Measurements from ENCODE around the gene FOXR1.

FOXR1 gene

DNA sequence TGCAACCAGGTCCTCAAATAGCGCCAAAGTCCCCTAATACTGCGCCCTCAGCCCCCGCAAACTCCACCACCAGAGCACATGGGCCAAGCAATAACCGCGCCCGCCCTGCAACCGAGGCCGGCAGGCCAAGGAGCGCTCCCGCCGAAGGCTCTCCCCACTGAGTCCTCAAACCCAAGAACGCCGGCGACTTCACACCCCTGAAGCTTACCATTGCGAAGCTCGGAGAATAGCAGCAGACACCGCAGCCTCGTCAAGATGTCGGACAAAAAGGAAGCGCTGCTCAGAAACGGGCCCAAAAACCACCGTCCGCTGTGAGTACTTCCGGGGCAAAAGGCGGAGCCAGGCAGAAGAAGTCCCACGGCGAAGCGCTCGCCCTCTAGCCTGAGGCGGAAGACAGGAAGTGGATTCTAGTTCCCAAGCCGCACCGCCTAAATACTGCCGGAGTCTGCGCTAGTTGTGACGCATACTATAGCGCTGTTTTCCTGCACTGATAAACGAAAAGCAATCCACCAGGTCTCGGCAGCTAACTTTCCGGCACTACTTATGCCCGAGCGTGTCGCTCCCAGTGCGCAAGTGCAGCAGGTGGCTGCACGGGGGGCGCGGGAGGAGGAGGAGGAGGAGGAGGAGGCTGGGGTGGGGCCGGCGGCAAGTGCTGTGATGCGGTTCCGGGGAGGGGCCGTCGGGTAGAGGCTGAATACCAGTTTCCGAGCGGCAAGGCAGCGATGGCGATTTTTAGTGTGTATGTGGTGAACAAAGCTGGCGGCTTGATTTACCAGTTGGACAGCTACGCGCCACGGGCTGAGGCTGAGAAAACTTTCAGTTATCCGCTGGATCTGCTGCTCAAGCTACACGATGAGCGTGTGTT lies 46.7 kb downstream of the FOXR1 start, which contains the start of the genes RPS25 and TRAPPC4 (continued):
- TF ChIP-seq, protein P1, sequence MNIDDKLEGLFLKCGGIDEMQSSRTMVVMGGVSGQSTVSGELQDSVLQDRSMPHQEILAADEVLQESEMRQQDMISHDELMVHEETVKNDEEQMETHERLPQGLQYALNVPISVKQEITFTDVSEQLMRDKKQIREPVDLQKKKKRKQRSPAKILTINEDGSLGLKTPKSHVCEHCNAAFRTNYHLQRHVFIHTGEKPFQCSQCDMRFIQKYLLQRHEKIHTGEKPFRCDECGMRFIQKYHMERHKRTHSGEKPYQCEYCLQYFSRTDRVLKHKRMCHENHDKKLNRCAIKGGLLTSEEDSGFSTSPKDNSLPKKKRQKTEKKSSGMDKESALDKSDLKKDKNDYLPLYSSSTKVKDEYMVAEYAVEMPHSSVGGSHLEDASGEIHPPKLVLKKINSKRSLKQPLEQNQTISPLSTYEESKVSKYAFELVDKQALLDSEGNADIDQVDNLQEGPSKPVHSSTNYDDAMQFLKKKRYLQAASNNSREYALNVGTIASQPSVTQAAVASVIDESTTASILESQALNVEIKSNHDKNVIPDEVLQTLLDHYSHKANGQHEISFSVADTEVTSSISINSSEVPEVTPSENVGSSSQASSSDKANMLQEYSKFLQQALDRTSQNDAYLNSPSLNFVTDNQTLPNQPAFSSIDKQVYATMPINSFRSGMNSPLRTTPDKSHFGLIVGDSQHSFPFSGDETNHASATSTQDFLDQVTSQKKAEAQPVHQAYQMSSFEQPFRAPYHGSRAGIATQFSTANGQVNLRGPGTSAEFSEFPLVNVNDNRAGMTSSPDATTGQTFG (tag by site-specific recombination; IDR thresholded peaks at IDR 0.05; ENCODE audit: borderline replicate concordance): no peak
- TF ChIP-seq ZNF366 (tag by site-specific recombination; conservative IDR thresholded peaks at IDR 0.05) (no peak), ZNF624 (tag by site-specific recombination; IDR thresholded peaks at IDR 0.05) (no peak), GLIS2 (tag by site-specific recombination; IDR thresholded peaks at IDR 0.05) (peak; percentile 56), BCL11B (tag by site-specific recombination; IDR thresholded peaks at IDR 0.05; ENCODE audit: low read depth) (no peak)
- TF ChIP-seq, protein P2, sequence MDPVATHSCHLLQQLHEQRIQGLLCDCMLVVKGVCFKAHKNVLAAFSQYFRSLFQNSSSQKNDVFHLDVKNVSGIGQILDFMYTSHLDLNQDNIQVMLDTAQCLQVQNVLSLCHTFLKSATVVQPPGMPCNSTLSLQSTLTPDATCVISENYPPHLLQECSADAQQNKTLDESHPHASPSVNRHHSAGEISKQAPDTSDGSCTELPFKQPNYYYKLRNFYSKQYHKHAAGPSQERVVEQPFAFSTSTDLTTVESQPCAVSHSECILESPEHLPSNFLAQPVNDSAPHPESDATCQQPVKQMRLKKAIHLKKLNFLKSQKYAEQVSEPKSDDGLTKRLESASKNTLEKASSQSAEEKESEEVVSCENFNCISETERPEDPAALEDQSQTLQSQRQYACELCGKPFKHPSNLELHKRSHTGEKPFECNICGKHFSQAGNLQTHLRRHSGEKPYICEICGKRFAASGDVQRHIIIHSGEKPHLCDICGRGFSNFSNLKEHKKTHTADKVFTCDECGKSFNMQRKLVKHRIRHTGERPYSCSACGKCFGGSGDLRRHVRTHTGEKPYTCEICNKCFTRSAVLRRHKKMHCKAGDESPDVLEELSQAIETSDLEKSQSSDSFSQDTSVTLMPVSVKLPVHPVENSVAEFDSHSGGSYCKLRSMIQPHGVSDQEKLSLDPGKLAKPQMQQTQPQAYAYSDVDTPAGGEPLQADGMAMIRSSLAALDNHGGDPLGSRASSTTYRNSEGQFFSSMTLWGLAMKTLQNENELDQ (tag by site-specific recombination; IDR thresholded peaks at IDR 0.05; ENCODE audit: low read depth): no peak

DNA sequence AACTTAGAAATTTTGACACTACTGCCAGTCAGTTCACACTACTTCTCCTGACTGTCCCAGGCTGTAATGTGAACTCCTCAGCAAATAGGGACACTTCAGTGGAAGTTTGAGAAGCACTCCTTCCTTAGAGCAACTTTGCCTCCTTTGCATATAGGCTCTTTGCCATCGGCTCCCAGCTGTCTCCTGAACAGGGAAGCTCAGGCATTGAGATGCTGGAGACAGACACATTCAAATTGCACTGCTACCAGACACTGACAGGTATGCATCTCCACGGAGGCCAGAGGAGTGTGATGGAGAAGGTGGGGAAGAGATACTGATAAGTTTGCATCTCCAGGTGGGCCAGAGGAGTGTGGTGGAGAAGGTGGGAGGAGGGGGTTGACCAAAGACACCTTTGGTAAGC lies 48.4 kb downstream of the FOXR1 start:
- Histone ChIP-seq H3K4me3 (ENCODE audit: low read depth, low read length) (peak overlapping the region; percentile 63; the same call in 1 of the 2 replicates), H3K4me1 (ENCODE audit: control insufficient read depth, insufficient read depth, low read length) (no peaks in the 10 kb centered on the region), H3K9me3 (ENCODE audit: control insufficient read depth, insufficient read depth, low read depth, low read length) (no peaks in the 10 kb centered on the region), H3K27ac (ENCODE audit: extremely low read depth, low read depth, low read length) (no peak overlapping the region), H3K36me3 (ENCODE audit: control insufficient read depth in 2 of 2, insufficient read depth in 1 of 2, low read length in 2 of 2) (peaks cover 9 to 70% of the 10 kb centered on the region in 2 experiments; a peak in 2 of 3 replicates)
- TF ChIP-seq, protein P3, sequence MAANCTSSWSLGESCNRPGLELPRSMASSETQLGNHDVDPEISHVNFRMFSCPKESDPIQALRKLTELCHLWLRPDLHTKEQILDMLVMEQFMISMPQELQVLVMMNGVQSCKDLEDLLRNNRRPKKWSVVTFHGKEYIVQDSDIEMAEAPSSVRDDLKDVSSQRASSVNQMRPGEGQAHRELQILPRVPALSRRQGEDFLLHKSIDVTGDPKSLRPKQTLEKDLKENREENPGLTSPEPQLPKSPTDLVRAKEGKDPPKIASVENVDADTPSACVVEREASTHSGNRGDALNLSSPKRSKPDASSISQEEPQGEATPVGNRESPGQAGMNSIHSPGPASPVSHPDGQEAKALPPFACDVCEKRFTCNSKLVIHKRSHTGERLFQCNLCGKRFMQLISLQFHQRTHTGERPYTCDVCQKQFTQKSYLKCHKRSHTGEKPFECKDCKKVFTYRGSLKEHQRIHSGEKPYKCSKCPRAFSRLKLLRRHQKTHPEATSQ (tag by site-specific recombination; IDR thresholded peaks at IDR 0.05): no peak
- TF ChIP-seq SCRT1 (tag by site-specific recombination; IDR thresholded peaks at IDR 0.05; ENCODE audit: borderline replicate concordance): no peak
- no peak for TF ChIP-seq ZNF701 (tag by site-specific recombination; IDR thresholded peaks at IDR 0.05)
- TF ChIP-seq, protein P4, sequence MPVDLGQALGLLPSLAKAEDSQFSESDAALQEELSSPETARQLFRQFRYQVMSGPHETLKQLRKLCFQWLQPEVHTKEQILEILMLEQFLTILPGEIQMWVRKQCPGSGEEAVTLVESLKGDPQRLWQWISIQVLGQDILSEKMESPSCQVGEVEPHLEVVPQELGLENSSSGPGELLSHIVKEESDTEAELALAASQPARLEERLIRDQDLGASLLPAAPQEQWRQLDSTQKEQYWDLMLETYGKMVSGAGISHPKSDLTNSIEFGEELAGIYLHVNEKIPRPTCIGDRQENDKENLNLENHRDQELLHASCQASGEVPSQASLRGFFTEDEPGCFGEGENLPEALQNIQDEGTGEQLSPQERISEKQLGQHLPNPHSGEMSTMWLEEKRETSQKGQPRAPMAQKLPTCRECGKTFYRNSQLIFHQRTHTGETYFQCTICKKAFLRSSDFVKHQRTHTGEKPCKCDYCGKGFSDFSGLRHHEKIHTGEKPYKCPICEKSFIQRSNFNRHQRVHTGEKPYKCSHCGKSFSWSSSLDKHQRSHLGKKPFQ (tag by site-specific recombination; IDR thresholded peaks at IDR 0.05): peak; percentile 41; the same call in 1 of the 2 replicates
- TF ChIP-seq, protein P5, sequence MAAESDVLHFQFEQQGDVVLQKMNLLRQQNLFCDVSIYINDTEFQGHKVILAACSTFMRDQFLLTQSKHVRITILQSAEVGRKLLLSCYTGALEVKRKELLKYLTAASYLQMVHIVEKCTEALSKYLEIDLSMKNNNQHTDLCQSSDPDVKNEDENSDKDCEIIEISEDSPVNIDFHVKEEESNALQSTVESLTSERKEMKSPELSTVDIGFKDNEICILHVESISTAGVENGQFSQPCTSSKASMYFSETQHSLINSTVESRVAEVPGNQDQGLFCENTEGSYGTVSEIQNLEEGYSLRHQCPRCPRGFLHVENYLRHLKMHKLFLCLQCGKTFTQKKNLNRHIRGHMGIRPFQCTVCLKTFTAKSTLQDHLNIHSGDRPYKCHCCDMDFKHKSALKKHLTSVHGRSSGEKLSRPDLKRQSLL (tag by site-specific recombination; IDR thresholded peaks at IDR 0.05): peak; percentile 95
- no peak for TF ChIP-seq ZFP3 (tag by site-specific recombination; IDR thresholded peaks at IDR 0.05; ENCODE audit: low read depth)
- TF ChIP-seq ZNF600 (tag by site-specific recombination; IDR thresholded peaks at IDR 0.05): no peak
- TF ChIP-seq ZNF596 (tag by site-specific recombination; IDR thresholded peaks at IDR 0.05): no peak
- TF ChIP-seq ZFP37 (tag by site-specific recombination; IDR thresholded peaks at IDR 0.05): no peak
- no peak for TF ChIP-seq OSR2 (tag by site-specific recombination; IDR thresholded peaks at IDR 0.05)
- 0 out of 2 replicates have a peak, but pooled peaks have one; percentile 23 for TF ChIP-seq EGR2 (tag by site-specific recombination; IDR thresholded peaks at IDR 0.05; ENCODE audit: low read depth)
- no peak for TF ChIP-seq ZNF423 (tag by site-specific recombination; IDR thresholded peaks at IDR 0.05)
- ChIA-PET POLR2A (interaction anchor here (1.0 to 2.5 kb wide), 3 partner anchors 47 to 75 kb away, joined by 3 to 13 read pairs (median 7); partner anchors contain the start of genes HMBS and VPS11), CTCF (interaction anchor here (0.6 to 1.6 kb wide), 2 partner anchors 80 to 82 kb away, joined by 3 read pairs; no protein-coding TSS in a partner anchor)

Data from HEK293 (cell line).